GM21723 (cell line): ENCODE data around the gene CLSTN1.
"Not testable (repeated sequence)": the region's sequence is repeated elsewhere in the genome, so short reads cannot be mapped to it uniquely, and the experiment has no call there.

Experiments used
- ATAC-seq: cut with Tn5 transposase; IDR thresholded peaks from one replicate; pipeline ENCODE4 v1.9.1; 2021; ENCODE audit warnings: mild to moderate bottlenecking, moderate library complexity; ENCODE audit not compliant: unreplicated experiment

The CLSTN1 gene

GRCh38 chr1:9801909-9802308 lies 21.9 kb downstream of the CLSTN1 start:
- ATAC-seq: no peak

DNA sequence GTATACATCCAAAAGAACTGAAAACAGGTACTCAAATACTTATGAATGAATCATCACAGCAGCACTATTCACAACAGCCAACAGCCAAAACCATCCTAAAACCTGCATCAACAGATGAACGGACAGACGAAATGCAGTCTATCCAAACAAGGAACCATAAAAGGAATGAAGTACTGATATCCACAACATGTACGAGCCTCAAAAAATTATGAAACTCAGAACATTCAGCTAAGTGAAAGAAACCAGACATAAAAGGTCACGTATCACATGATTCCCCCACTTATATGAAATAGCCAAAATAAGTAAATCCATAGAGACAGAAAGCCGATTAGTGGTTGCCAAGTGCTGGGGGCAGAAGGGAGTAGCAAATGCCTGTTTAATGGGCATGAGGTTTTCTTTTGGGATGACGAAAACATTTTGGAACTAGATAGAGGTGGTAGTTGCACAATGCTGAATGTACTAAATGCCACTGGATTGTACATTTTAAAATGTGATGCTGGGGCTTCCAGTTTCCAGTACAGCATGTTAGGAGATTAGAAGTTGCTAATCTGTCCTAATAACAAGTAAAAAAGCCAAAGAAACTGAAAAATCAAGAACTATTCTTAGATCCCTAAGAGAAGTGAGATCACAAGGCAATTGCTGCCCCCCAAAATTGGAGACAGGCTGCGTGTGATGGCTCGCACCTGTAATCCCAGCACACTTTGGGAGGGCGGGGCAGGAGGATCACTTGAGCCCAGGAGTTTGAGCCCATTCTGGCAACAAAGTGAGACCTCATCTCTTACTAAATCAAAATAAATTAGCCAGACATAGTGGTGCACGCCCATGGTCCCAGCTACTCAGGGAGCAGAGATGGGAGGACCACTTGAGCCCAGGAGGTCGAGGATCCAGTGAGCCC lies 25.3 kb downstream of the CLSTN1 start:
- no peak for ATAC-seq

GRCh38 chr1:9797049-9797448 lies 26.7 kb downstream of the CLSTN1 start:
- ATAC-seq: no peak

DNA sequence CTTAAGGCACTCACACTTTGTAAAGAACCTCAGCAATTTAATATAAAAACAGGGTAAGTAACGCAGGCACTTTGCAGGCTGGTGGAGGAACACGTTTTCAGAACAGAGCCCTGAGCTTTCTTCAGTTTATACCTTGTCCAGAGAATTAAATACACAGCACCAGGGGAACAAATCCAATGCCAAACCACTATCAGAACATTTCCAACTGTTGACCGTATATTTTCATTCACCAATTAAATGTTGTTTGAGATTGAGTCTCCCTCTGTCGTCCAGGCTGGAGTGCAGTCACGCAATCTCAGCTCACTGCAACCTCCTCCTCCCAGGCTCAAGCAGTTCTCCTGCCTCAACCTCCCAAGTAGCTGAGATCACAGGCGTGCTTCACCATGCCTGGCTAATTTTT lies 29.7 kb downstream of the CLSTN1 start:
- ATAC-seq: no peak

DNA sequence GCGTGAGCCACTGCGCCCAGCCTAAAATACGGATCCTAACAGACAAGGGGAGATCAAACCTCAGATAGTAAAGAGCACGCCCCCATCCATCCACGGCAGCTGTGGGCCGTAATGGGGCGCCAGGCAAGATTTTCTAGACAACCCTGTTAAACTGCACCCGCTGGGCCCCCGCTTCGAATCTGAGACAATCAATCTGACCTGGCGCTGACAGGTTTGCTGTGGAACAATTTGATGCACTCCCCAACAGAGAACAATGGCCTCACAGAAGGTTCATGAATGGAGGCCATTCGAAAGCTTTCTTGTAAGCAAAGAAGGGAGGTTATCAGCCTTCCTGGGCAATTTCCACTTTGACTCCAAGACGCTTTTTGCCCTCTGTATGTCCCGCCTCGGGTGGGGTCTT lies 30.5 kb downstream of the CLSTN1 start:
- no peak for ATAC-seq

- no peak for ATAC-seq
Measured at GRCh38 chr1:9792156-9793042, 31.4 kb downstream of the CLSTN1 start.

GRCh38 chr1:9789700-9790099 lies 34.1 kb downstream of the CLSTN1 start:
- ATAC-seq: not testable (repeated sequence)

GRCh38 chr1:9787702-9788101 lies 36.1 kb downstream of the CLSTN1 start:
- peak; percentile 65 for ATAC-seq

- ATAC-seq: no peak
Measured at GRCh38 chr1:9785406-9785805, 38.4 kb downstream of the CLSTN1 start.

GRCh38 chr1:9784508-9785133 lies 39.1 kb downstream of the CLSTN1 start:
- ATAC-seq: no peak

DNA sequence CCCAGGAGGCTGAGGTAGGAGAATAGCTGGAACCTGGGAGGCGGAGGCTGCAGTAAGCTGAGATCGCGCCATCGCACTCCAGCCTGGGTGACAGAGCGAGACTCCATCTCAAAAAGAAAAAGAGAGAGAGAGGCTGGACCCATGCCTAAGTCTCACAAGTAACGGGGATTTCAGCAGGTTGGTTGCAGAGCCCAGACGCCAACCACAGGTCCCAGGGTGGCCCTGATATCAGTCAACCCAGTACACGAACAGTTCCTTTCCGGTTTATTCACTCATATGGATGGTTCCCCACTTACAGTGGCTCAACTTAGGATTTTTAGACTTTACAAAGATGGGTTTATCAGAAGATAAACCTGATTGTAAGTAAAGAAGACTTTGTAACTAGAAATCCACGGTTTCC lies 40.9 kb downstream of the CLSTN1 start:
- ATAC-seq: no peak

DNA sequence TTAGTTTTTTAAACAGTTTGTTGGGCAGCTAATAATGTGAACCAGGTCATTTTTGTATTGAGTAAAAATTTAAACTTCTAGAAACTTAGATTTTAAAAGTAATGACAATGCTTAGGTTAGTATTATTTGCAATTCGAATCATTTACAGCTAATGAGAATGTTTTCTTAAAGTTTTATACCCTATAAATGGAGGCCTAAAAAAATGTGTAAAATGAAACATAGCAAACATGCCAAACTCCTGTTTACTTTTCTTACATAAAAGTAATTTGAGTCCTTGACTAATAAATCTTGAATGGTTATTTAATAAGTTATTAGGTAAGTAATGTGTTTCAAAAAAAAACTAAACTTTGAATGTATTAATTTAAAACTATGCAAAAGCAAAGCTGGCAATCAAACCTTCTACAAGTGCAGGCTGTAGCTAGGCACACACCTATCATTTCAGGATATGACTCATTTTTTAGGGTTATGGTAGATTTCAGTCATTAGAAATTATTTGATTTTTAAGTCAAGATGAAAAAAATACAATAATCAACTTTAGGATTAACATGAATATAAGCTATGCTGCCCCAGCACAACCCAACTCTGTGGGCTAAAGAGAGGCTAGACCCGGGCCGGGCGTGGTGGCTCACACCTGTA lies 41.5 kb downstream of the CLSTN1 start:
- ATAC-seq: no peak

GRCh38 chr1:9780554-9781110 lies 43.1 kb downstream of the CLSTN1 start:
- ATAC-seq: no peak

DNA sequence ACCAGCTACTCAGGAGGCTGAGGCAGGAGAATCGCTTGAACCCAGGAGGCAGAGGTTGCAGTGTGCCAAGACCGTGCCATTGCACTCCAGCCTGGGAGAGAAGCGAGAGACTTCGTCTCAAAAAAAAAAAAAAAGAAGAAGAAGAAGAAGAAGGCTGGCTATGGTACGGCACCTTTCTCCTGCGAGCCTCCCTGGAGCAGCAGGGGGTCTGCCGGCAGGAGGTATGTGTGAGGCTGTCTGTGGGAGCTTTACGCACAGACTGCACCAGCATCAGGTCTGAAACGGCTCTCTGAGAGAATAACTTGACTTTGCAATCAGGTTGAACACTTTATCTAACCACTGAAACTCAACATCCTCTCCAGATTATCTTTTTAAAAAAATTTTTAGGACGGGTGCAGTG lies 44.9 kb downstream of the CLSTN1 start:
- ATAC-seq: no peak

GRCh38 chr1:9776685-9777084 lies 47.1 kb downstream of the CLSTN1 start:
- ATAC-seq: no peak

DNA sequence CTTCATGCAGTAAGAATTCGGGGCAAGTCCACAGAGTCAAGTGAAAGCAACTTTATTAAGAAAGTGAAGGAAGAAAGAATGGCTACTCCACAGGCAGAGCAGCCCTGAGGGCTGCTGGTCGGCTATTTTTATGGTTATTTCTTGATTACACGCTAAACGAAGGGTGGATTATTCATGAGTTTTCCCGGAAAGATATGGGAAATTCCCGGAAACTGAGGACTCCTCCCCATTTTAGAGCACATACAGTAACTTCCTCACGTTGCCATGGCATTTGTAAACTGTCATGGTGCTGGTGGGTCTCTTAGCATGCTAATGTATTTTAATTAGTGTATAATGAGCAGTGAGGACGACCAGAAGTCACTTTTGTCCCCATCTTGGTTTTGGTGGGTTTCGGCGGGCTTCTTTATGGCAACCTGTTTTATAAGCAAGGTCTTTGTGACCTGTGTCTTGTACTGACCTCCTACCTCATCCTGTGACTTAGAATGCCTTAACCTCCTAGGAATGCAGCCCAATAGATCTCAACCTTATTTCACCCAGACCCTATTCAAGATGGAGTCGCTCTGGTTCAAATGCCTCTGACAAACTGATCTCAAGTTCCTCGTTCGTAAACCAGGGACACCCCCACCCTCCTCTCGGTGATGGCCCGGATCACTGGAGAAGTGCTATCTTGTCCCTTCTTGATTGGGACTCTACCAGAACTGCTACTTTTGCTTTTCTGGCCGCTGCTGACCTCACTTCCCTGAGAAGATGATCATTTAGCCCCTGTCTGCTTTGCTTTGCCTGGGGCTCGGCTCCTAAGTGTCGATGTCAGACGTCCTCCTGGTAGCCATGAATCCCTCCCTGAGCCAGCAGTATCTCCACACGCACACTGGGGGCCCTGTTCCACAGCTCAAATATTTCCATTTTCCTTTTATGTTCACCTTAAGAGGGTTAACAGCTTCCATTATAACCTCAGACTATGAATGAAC lies 48.8 kb downstream of the CLSTN1 start:
- no peak for ATAC-seq

DNA sequence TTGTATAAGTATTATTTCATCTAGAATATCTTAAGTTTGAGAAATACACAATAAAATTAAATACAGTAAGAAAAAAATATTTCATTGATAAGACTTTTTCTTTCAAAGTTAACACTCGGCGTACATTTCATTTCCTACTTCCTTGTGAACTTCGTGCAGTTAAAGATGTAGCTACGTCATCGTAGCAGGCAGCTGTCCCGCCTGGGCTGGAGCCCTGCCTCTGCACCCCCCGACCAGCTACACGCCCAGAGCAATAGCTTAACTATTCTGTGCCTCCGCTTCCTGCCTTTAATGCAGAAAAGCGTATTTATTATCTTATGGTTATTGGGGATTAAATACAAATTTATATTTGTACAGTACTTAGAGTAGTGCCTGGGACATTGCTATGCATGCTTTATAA lies 53.5 kb downstream of the CLSTN1 start:
- no peak for ATAC-seq

- no peak for ATAC-seq
Measured at GRCh38 chr1:9768983-9769382, 54.8 kb downstream of the CLSTN1 start.

DNA sequence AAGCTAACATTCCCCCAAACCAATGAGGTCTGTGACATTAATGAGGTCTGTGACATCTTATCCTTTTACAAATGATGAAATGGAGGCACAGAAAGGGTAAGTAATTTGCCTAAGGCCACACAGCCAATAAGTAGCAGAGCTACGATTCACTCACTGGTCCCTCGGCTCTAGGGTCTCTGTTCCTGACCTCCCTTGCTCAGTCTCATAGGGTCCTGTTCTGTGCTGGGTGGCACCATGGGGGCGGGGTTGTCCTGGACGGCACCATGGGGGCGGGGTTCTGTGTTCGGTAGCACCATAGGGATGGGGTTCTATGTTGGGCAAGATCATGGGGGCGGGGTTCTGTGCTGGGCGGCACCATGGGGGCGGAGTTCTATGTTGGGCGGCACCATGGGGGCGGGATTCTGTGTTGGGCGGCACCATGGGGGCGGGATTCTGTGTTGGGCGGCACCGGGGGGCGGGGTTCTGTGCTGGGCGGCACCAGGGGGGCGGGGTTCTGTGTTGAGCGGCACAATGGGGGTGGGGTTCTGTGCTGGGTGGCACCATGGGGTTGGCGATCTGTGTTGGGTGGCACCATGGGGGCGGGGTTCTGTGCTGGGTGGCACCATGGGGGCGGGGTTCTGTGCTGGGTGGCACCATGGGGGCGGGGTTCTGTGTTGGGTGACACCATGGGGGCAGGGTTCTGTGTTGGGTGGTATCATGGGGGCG lies 55.6 kb downstream of the CLSTN1 start:
- ATAC-seq: no peak
